HepG2 (cell line): ENCODE data around the gene EXPH5. TPM values are rescaled to one million over a fixed set of nuclear protein-coding genes. Genes with fewer than 3 reads are reported as not detected.

ENCODE experiments used
- ATAC-seq: fragments of 200-7000 bp; cut with Tn5 transposase; 3 replicates; pipeline ENCODE4 v1.9.1; 2020; ENCODE audit warnings: mild to moderate bottlenecking, moderate library complexity
- BruUV-seq: library from RNA; stranded (reverse); fragments of 400-500 nt; replicated peaks from 2 replicates; lab custom pipeline; 2021; lab: Mats Ljungman, UMichigan
- CTCF ChIA-PET: fragments of 300-600 bp; formaldehyde crosslinking; extraction: SDS; loops from one replicate; lab custom pipeline; 2021; ENCODE audit warnings: low total read pairs, inconsistent platforms, low intra/inter-chr PET ratio; lab: Yijun Ruan, JAX
- POLR2A ChIA-PET: fragments of 350-600 bp; sonication (Branson Sonifier 250); formaldehyde crosslinking; loops from one replicate; lab custom pipeline; 2020; ENCODE audit warnings: antibody characterized with exemption, inconsistent platforms; lab: Yijun Ruan, JAX
- DNase-seq: peaks from one replicate; pipeline ENCODE4 v3.0.0-alpha.2; 2015; ENCODE audit warnings: low spot score
- FAIRE-seq: peaks from 3 replicates; lab custom pipeline; 2011; peaks lifted over from hg19 to GRCh38; lab: Jason Lieb, UNC
- H2AFZ ChIP-seq: one replicate; pipeline ENCODE4 v1.6.1; 2011; ENCODE audit warnings: low read length, inconsistent platforms
- H3K27ac ChIP-seq: fragments of 300-600 bp; 3 replicates; pipeline ENCODE4 v1.8.0; 2011; ENCODE audit warnings: mixed run types, mild to moderate bottlenecking, mixed read lengths, low read length, inconsistent platforms; ENCODE audit not compliant: insufficient read depth; ENCODE audit errors: extremely low read length
- H3K27me3 ChIP-seq, 2 experiments: fragments of 200-600 bp in 1 of 2; 2 replicates in 1 of 2; 3 replicates in 1 of 2; pipeline versions ENCODE4 v1.6.0 to v1.8.0; 2011; ENCODE audit warnings: low read length in 2 of 2, mild to moderate bottlenecking in 2 of 2, moderate library complexity in 2 of 2, inconsistent platforms in 1 of 2; ENCODE audit not compliant: insufficient read depth in 2 of 2, control insufficient read depth in 1 of 2
- H3K36me3 ChIP-seq, 2 experiments: fragments of 200-600 bp in 1 of 2; replicated peaks in 1 of 2; 2 replicates in 1 of 2; 3 replicates in 1 of 2; pipeline versions ENCODE4 v1.5.1 to v1.8.0; 2011; ENCODE audit warnings: low read length in 2 of 2, inconsistent platforms in 1 of 2; ENCODE audit not compliant: insufficient read depth in 2 of 2, control insufficient read depth in 1 of 2
- H3K4me1 ChIP-seq: 2 replicates; pipeline ENCODE4 v1.5.1; 2012; ENCODE audit warnings: low read length, inconsistent platforms; ENCODE audit not compliant: insufficient read depth
- H3K4me2 ChIP-seq: 2 replicates; pipeline ENCODE4 v1.6.0; 2011; ENCODE audit warnings: low read depth, low read length, inconsistent platforms
- H3K4me3 ChIP-seq, 3 experiments: fragments of 200-600 bp in 1 of 3; sonication (generic), shearing (Covaris generic) in 1 of 3; replicated peaks in 1 of 3; 2 replicates each; pipeline ENCODE4 v1.5.1; 2011 to 2016; ENCODE audit warnings: low read length in 3 of 3, inconsistent platforms in 2 of 3, low read depth in 2 of 3, mild to moderate bottlenecking in 2 of 3, control low read depth in 1 of 3, mixed read lengths in 1 of 3; ENCODE audit not compliant: insufficient read depth in 1 of 3
- H3K79me2 ChIP-seq: one replicate; pipeline ENCODE4 v1.6.1; 2011; ENCODE audit warnings: low read length, inconsistent platforms; ENCODE audit not compliant: insufficient read depth
- H3K9ac ChIP-seq: 2 replicates; pipeline ENCODE4 v1.6.0; 2011; ENCODE audit warnings: mild to moderate bottlenecking, low read depth, low read length, inconsistent platforms; ENCODE audit not compliant: insufficient read depth
- H3K9me3 ChIP-seq: 2 replicates; pipeline ENCODE4 v1.5.1; 2012; ENCODE audit warnings: mild to moderate bottlenecking, low read length
- H4K20me1 ChIP-seq: 2 replicates; pipeline ENCODE4 v1.6.0; 2011; ENCODE audit warnings: inconsistent platforms, mild to moderate bottlenecking, low read length, moderate library complexity; ENCODE audit not compliant: insufficient read depth
- CAMTA2 ChIP-seq: sonication (generic); formaldehyde crosslinking; IDR thresholded peaks from 2 replicates; pipeline ENCODE4 v1.4.0; 2020; ENCODE audit warnings: mild to moderate bottlenecking, missing genetic modification reagents, borderline replicate concordance
- KDM1A ChIP-seq: IDR thresholded peaks from 2 replicates; pipeline ENCODE4 v1.6.1; 2016; ENCODE audit warnings: missing compliant biosample characterization
- RFX3 ChIP-seq: IDR thresholded peaks from 2 replicates; pipeline ENCODE4 v1.6.1; 2016; ENCODE audit warnings: missing biosample characterization, missing genetic modification reagents
- TRIM24 ChIP-seq: sonication (generic); formaldehyde crosslinking; IDR thresholded peaks from 2 replicates; pipeline ENCODE4 v1.8.0; 2022; ENCODE audit warnings: mild to moderate bottlenecking, missing genetic modification reagents
- ZBTB20 ChIP-seq: sonication (generic); formaldehyde crosslinking; IDR thresholded peaks from 2 replicates; pipeline ENCODE4 v1.8.1; 2023; ENCODE audit warnings: missing genetic modification reagents, low read depth, mild to moderate bottlenecking, borderline replicate concordance
- ZFP1 ChIP-seq: IDR thresholded peaks from 2 replicates; pipeline ENCODE4 v1.6.1; 2016
- ZMAT3 ChIP-seq: sonication (generic); formaldehyde crosslinking; conservative IDR thresholded peaks from 2 replicates; pipeline ENCODE4 v1.7.0; 2021; ENCODE audit warnings: missing genetic modification reagents
- ZNF335 ChIP-seq: sonication (generic); formaldehyde crosslinking; IDR thresholded peaks from 2 replicates; pipeline ENCODE4 v1.4.0; 2020; ENCODE audit warnings: missing genetic modification reagents
- WGBS: methylation state at CpG from one replicate; pipeline ENCODE4 v1.1.6; 2017; ENCODE audit warnings: low lambda C conversion rate; 5-methylcytosine and 5-hydroxymethylcytosine counted together
- in situ Hi-C: cut with HindIII; loops from 2 replicates; pipeline ENCODE4 v1.10.0; 2017; ENCODE audit warnings: low pct_unique_long_range_greater_than_20kb; ENCODE audit not compliant: extremely low pct_ligation_motif_present
- intact Hi-C: fragments of 100-400 bp; cut with micrococcal nuclease; formaldehyde crosslinking; loops from one replicate; pipeline ENCODE4 v1.10.0; 2022; ENCODE audit not compliant: unreplicated experiment
- polyA plus RNA-seq, 8 experiments: library from polyadenylated mRNA; depleted of rRNA in 3 of 8; stranded (reverse) in 7 of 8; unstranded in 1 of 8; fragments of >200 nt; fragmentation: Illumina TruSeq in 4 of 8; extraction: Trizol in 4 of 8; gene quantifications; 2 replicates each; pipeline versions ENCODE4 v1.2.1 to v1.2.3, GENCODE V29; 2011 to 2016; ENCODE audit warnings: low read depth in 4 of 8, missing spikeins in 1 of 8, mixed read lengths in 1 of 8; ENCODE audit not compliant: insufficient read depth in 1 of 8
- total RNA-seq, 5 experiments: library from RNA; depleted of rRNA; stranded (reverse); fragments of >200 nt; fragmentation: Illumina TruSeq; extraction: Trizol; gene quantifications; 2 replicates each; pipeline ENCODE4 v1.2.3, GENCODE V29; 2016; ENCODE audit warnings: low read depth in 1 of 5
- TF ChIP-seq, protein P1 (sequence below): sonication (generic); formaldehyde crosslinking; IDR thresholded peaks from 2 replicates; pipeline ENCODE4 v1.4.0; 2020; ENCODE audit warnings: missing genetic modification reagents

The EXPH5 gene
- total and polyA plus RNA-seq, 2 of the 13 experiments (the other 11 are each of a cell fraction or from before 2014, with no cell fraction given) = under 0.01 to 0.02 TPM

DNA sequence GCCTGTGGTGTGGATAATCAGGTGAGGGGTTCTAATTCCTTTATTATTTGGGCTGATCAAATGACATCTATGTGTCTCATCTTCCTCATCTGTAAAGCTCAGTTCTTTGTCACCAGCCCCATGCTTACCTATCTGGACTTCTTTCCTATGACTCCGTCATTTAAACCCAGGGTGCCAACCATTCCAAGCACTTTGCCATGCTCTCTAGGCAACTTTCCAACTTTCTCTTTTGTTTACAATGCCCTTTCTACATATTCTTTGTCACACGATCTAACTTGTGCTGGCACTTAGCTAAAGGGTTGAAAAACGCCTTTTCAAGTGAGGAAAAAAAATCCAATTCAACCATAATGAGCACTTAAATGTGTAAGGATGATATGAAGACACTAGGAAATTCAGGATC is 27.9 kb downstream of the EXPH5 start (continued):
- TF ChIP-seq ZMAT3 (CRISPR knock-in tag) (no peak), RFX3 (CRISPR knock-in tag) (no peak), ZNF335 (CRISPR knock-in tag) (no peak), CAMTA2 (CRISPR knock-in tag) (no peak), KDM1A (CRISPR knock-in tag) (no peak), ZFP1 (CRISPR knock-in tag) (no peak)

DNA sequence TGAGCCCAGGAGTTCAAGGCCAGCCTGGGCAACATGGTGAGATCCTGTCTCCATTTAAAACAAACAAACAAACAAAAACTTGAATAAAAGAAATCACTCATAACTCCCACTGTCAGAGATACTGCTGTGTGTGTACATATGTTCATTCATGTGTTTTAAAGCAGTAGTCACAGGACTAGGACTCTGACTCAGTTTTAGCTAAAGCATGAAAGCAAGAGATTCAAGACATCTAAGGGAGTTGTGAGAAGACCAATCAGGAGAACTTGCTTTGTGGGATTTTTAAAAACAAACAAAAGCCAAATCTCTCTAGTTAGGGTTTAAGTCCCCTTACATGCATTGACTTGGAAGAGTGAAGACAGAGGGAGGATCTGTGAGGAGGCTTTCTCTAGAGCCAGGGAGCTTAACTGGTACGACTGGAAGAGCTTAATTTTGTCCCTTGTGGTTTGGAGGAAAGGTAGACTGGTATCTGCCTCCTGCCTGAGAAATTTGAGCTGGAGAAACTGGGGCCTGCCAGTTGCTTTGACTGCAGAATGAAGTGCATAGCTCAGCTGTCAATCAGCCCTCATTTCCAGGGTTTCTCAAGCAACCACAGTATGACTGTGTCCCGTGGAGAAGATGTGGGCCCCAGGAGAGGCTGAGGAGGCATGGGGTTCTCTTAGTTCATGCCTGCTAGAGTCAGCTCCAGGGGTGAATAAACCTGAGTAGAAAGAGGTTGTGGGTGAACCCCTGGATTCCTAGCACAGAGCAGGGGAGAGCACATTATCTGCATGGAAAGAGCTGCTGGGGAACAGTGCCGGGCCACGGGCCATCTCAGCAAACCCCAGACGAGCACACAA is 30.6 kb downstream of the EXPH5 start:
- no peak; the same call in 2 of the 3 replicates for ATAC-seq
- no peak overlapping the region for H3K4me3 ChIP-seq
- H3K4me1 ChIP-seq = no peaks in the 10 kb centered on the region
- in situ Hi-C loops = no loop called here
- BruUV-seq = no TSS peak
- H3K9me3 ChIP-seq = no peaks in the 10 kb centered on the region
- H3K4me2 ChIP-seq = no peak overlapping the region
- no peak for FAIRE-seq
- WGBS = 5% methylated on average over 2 of the region's 5 CpGs
- H3K27ac ChIP-seq = no peak overlapping the region
- no peak overlapping the region for H3K9ac ChIP-seq
- POLR2A ChIA-PET = no interaction called here
- no peaks in the 10 kb centered on the region for H3K36me3 ChIP-seq
- DNase-seq = no peak
- H3K79me2 ChIP-seq = no peaks in the 10 kb centered on the region
- no peaks in the 10 kb centered on the region for H3K27me3 ChIP-seq
- no peaks in the 10 kb centered on the region for H4K20me1 ChIP-seq
- CTCF ChIA-PET = no interaction called here
- intact Hi-C loops = no loop called here
- H2AFZ ChIP-seq = no peak overlapping the region
- TF ChIP-seq TRIM24 = no peak
- no peak for TF ChIP-seq ZBTB20 (CRISPR knock-in tag)
- TF ChIP-seq, protein P1, sequence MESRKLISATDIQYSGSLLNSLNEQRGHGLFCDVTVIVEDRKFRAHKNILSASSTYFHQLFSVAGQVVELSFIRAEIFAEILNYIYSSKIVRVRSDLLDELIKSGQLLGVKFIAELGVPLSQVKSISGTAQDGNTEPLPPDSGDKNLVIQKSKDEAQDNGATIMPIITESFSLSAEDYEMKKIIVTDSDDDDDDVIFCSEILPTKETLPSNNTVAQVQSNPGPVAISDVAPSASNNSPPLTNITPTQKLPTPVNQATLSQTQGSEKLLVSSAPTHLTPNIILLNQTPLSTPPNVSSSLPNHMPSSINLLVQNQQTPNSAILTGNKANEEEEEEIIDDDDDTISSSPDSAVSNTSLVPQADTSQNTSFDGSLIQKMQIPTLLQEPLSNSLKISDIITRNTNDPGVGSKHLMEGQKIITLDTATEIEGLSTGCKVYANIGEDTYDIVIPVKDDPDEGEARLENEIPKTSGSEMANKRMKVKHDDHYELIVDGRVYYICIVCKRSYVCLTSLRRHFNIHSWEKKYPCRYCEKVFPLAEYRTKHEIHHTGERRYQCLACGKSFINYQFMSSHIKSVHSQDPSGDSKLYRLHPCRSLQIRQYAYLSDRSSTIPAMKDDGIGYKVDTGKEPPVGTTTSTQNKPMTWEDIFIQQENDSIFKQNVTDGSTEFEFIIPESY (CRISPR knock-in tag) = no peak
- TF ChIP-seq, all 625 proteins: peak for 0
